Uterus (tissue), 4 donors: ENCODE measurements around the gene PPP2R2D. TPM values are rescaled to one million over a fixed set of nuclear protein-coding genes. Genes with fewer than 3 reads are reported as not detected.

ENCODE experiments used
- DNase-seq, 2 donors: peaks; one replicate each; pipeline ENCODE4 v3.0.0-alpha.2; 2019 to 2020
- H3K27ac ChIP-seq, 2 donors: fragments of 200-600 bp; sonication (generic); 1 replicate in 1 of 2; 2 replicates in 1 of 2; pipeline ENCODE4 v1.5.1; 2016 to 2018
- H3K27me3 ChIP-seq, 2 donors: fragments of 200-600 bp; sonication (generic); one replicate each; pipeline ENCODE4 v1.5.1; 2018 to 2019; ENCODE audit warnings: control low read depth in 1 of 2
- H3K36me3 ChIP-seq, 2 donors: fragments of 200-600 bp; sonication (generic); one replicate each; pipeline ENCODE4 v1.5.1; 2019; ENCODE audit warnings: control low read depth in 1 of 2
- H3K4me1 ChIP-seq, 2 donors: fragments of 200-600 bp; sonication (generic); one replicate each; pipeline ENCODE4 v1.5.1; 2018 to 2019; ENCODE audit warnings: control low read depth in 1 of 2
- H3K4me3 ChIP-seq, 2 donors: fragments of 200-600 bp; sonication (generic); 1 replicate in 1 of 2; 2 replicates in 1 of 2; pipeline ENCODE4 v1.5.1; 2018 to 2019; ENCODE audit warnings: mild to moderate bottlenecking in 1 of 2
- H3K9me3 ChIP-seq, 2 donors: fragments of 200-600 bp; sonication (generic); one replicate each; pipeline ENCODE4 v1.5.1; 2019; ENCODE audit warnings: control low read depth in 1 of 2
- CTCF ChIP-seq, 4 experiments: fragments of 200-600 bp in 2 of 4; fragments of 450-650 bp in 2 of 4; sonication (generic) in 2 of 4; IDR thresholded peaks; one replicate each; pipeline ENCODE4 v1.5.1; 2016 to 2019; ENCODE audit warnings: antibody characterized with exemption in 4 of 4, mild to moderate bottlenecking in 2 of 4, moderate library complexity in 1 of 4
- POLR2A ChIP-seq, 2 donors: fragments of 450-650 bp; IDR thresholded peaks; one replicate each; pipeline ENCODE4 v1.6.1; 2016; ENCODE audit warnings: antibody characterized with exemption in 2 of 2, mild to moderate bottlenecking in 1 of 2, moderate library complexity in 1 of 2
- intact Hi-C: fragments of 100-400 bp; cut with DNase I; formaldehyde crosslinking; loops from one replicate; pipeline ENCODE4 v1.15.1; 2023; ENCODE audit warnings: low total_unique reads
- total RNA-seq, 4 donors: library from RNA; depleted of rRNA in 3 of 4; stranded (reverse); fragments of >200 nt in 3 of 4; gene quantifications; one replicate each; pipeline versions ENCODE4 v1.1.0 to v1.2.4, GENCODE V29; 2014 to 2023
- donor health status: DM: yes; HTN: yes; CAD: no.

Gene PPP2R2D
- 10 to 100 TPM; 21.2 to 43.2 (median 36.3) TPM for total RNA-seq

GRCh38 chr10:131900350-131901152, at the start of gene PPP2R2D:
Gene PPP2R2D, plus strand, starts transcription at chr10:131901008. Its CDS starts 141 bp downstream, at chr10:131901149.
- intact Hi-C loops, result loop anchor here (10.0 kb wide), 1 partner anchor 74 kb away; no protein-coding TSS in a partner anchor
- H3K4me1 ChIP-seq, result no peaks in the 10 kb centered on the region
- H3K4me3 ChIP-seq, result peak within 1 kb of the TSS; percentile 59 to 100
- H3K27me3 ChIP-seq, result peaks cover 0 to 3% of the 10 kb centered on the region in 2 donors
- TF ChIP-seq POLR2A (IDR thresholded peaks at IDR 0.05) (peak; percentile 38 to 73), CTCF (IDR thresholded peaks at IDR 0.05) (no peak)
- H3K36me3 ChIP-seq, result no peaks in the 10 kb centered on the region
- H3K27ac ChIP-seq, result peak within 1 kb of the TSS; percentile 88 to 94
- no peaks in the 10 kb centered on the region for H3K9me3 ChIP-seq
- peak; percentile 91 to 93 for DNase-seq

GRCh38 chr10:131851346-131851745, 49.5 kb upstream of the PPP2R2D start:
- no peaks in the 10 kb centered on the region for H3K4me1 ChIP-seq
- no peak overlapping the region for H3K27ac ChIP-seq
- intact Hi-C loops, result no loop called here
- TF ChIP-seq CTCF (IDR thresholded peaks at IDR 0.05) (no peak), POLR2A (IDR thresholded peaks at IDR 0.05) (no peak)
- DNase-seq, result no peak
- no peaks in the 10 kb centered on the region for H3K36me3 ChIP-seq
- no peaks in the 10 kb centered on the region for H3K9me3 ChIP-seq
- H3K4me3 ChIP-seq, result no peak overlapping the region
- H3K27me3 ChIP-seq, result no peaks in the 10 kb centered on the region

GRCh38 chr10:131852176-131852822, 48.5 kb upstream of the PPP2R2D start:
- TF ChIP-seq CTCF (IDR thresholded peaks at IDR 0.05) (no peak), POLR2A (IDR thresholded peaks at IDR 0.05) (no peak)
- H3K9me3 ChIP-seq, result no peaks in the 10 kb centered on the region
- no peaks in the 10 kb centered on the region for H3K27me3 ChIP-seq
- no peak overlapping the region for H3K27ac ChIP-seq
- H3K4me3 ChIP-seq, result no peak overlapping the region
- peak in 1 of 2 donors; percentile 3 for DNase-seq
- no peaks in the 10 kb centered on the region for H3K4me1 ChIP-seq
- intact Hi-C loops, result no loop called here
- H3K36me3 ChIP-seq, result no peaks in the 10 kb centered on the region

- intact Hi-C loops, result no loop called here
Observed at GRCh38 chr10:131852823-131853609, 47.8 kb upstream of the PPP2R2D start.

More at GRCh38 chr10:131852823-131853609, 47.8 kb upstream of the PPP2R2D start:
- peak in 1 of 2 donors; percentile 6 for DNase-seq
- Histone ChIP-seq H3K27me3 (no peaks in the 10 kb centered on the region), H3K4me1 (no peaks in the 10 kb centered on the region), H3K36me3 (no peaks in the 10 kb centered on the region), H3K9me3 (no peaks in the 10 kb centered on the region), H3K4me3 (no peak overlapping the region), H3K27ac (no peak overlapping the region)
- TF ChIP-seq CTCF (IDR thresholded peaks at IDR 0.05) (no peak), POLR2A (IDR thresholded peaks at IDR 0.05) (no peak)
